SK-N-MC (cell line): ENCODE data around the gene CDC25B.

ENCODE experiments used
- EZH2 ChIP-seq: fragments of 200-600 bp; sonication (generic); IDR thresholded peaks from one replicate; pipeline ENCODE4 v1.6.1; 2017; ENCODE audit warnings: antibody characterized with exemption
- FOXP2 ChIP-seq: optimal IDR thresholded peaks from 2 replicates; pipeline ENCODE3; 2011; ENCODE audit warnings: mild to moderate bottlenecking, moderate library complexity; ENCODE audit not compliant: insufficient read depth; ENCODE audit errors: extremely low read length, control extremely low read depth
- POLR2AphosphoS5 ChIP-seq: IDR thresholded peaks from 2 replicates; pipeline ENCODE4 v1.6.1; 2012; ENCODE audit warnings: mild to moderate bottlenecking, low read depth, low read length, borderline replicate concordance

- no peak for TF ChIP-seq POLR2AphosphoS5
- TF ChIP-seq EZH2 = no peak
- TF ChIP-seq FOXP2 = no peak
Observed at GRCh38 chr20:3759884-3760283, 36.2 kb upstream of the CDC25B start.
